ENCODE data around the gene L2HGDH.

L2HGDH gene

GRCh38 chr14:50285861-50286260 is 26.2 kb downstream of the L2HGDH start:
- no peak for DNase-seq

- DNase-seq = no peak
Observed at GRCh38 chr14:50272498-50272897, 39.5 kb downstream of the L2HGDH start.

GRCh38 chr14:50270932-50271331 is 41.1 kb downstream of the L2HGDH start:
- DNase-seq = no peak

GRCh38 chr14:50265029-50265428 is 47.0 kb downstream of the L2HGDH start:
- DNase-seq = no peak

GRCh38 chr14:50263321-50263720 is 48.7 kb downstream of the L2HGDH start:
- no peak for DNase-seq

GRCh38 chr14:50262865-50263264 is 49.2 kb downstream of the L2HGDH start:
- no peak for DNase-seq

DNA sequence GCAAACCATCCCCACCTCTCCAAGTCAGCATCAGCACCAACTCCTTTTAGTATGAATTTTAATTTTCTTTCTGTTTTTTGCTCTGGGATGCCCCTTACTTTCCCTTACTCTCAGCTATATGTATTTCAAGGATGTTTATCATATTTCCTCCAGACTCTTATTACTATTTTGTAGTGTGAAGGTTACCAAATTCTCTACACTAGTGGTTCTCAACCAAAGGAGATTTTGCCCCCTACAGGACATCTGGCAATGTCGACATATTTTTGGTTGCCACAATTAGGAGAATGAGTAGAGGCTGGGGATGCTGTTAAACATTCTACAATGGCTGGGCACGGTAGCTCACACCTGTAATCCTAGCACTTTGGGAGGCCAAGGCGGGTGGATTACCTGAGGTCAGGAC is 51.5 kb downstream of the L2HGDH start:
- no peak for DNase-seq

- no peak for DNase-seq
Observed at GRCh38 chr14:50260072-50260471, 52.0 kb downstream of the L2HGDH start.

- no peak for DNase-seq
Observed at GRCh38 chr14:50257732-50258131, 54.3 kb downstream of the L2HGDH start.

GRCh38 chr14:50254248-50254647 is 57.8 kb downstream of the L2HGDH start:
- no peak for DNase-seq

DNA sequence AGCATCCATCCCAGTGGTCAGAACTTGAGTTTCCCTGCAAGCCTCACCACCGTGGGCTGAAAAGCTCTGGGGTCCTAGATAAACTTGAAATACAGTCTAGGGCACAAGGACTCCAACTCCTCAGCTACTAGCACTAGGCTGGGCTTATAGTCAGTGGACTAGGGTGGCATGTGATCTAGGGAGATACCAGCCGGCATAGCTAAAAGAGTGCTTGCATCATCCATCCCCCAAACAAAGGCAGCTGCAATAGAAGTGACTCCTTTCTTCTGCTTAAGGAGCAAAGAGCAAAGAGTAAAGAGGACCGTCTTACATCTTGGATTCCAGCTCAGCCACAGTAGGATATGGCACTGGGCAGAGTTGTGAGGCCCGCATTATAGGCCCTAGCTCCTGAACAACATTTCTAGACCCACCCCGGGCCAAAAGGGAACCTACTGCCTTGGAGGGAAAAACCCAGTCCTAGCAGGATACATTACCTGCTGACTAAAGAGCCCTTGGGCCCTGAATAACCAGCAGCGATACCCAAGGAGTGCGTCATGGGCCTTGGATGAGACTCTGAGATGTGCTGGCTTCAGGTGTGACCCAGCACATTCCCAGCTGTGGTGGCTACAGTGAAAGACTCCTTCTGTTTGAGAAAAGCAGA is 62.8 kb downstream of the L2HGDH start:
- no peak for DNase-seq

DNA sequence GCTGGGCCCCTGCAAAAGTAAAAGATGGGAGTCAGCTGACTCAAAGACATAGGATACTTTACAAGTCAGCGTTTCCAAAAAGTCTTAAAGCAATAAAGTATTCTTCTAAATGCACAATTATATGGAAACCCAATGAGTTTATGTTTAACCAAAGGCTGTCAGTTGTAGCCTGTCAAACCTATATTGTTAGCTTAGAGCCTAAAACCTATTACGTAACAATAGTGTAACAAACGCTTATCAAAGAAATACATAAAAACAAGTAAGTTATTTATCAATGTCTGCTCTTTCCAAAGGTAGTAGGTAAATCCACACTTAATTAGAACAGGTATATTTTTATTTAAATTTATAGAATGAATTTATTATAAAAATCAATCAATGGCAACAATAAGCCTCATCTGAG is 64.8 kb downstream of the L2HGDH start:
- DNase-seq = no peak

DNA sequence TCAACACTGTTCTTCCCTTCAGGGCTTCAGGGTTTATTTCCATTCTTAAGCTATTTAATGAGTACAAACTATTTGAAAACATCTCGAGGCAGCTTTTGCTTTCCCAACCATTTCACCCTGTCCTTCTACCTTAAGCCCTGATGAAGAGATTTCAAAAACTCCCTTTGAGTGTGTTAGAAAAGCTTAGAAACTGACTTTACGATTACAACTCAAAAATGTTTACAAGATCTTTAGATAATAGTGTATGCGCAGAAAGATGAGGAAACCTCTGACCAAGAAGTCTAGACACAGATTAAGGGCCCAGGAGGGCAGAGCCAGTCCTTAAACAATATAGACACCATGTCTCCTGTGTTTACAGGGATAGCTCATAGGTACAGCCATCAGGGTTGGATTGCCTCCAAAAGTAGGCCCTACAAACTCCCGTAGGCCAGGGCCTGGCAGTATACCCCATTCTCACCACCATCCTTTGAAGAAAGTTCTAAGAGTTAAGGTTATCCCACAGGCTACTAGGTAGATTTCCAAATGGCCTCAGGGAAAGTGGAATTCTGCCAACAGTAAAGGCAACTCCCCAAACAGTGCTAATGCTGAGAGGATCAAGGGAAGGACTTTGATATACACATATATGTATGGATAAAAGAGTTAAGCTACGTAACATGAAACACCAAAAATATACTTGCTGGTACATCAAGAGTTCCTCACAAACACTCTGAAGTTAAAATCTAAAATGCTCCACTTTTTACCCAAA is 69.3 kb downstream of the L2HGDH start:
- DNase-seq = no peak

DNA sequence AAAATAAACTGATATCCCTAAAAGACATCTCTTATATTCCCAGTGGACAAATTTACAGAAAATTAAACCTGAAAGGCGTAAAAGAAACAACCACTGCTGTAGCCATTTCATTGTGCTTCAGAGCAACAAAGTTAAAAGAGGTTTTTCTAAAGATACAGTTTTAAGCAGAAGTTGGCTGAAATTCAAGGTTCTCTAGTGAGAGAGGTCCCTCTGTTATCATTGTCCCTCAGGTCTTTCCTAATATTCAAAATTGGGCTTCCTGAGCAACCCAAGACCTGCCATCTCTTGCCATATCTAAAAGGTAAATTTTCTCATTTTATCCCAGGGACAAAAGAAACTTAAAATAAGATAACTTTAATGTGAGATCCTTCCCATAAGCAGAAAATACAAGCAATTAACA is 69.9 kb downstream of the L2HGDH start:
- DNase-seq = no peak

DNA sequence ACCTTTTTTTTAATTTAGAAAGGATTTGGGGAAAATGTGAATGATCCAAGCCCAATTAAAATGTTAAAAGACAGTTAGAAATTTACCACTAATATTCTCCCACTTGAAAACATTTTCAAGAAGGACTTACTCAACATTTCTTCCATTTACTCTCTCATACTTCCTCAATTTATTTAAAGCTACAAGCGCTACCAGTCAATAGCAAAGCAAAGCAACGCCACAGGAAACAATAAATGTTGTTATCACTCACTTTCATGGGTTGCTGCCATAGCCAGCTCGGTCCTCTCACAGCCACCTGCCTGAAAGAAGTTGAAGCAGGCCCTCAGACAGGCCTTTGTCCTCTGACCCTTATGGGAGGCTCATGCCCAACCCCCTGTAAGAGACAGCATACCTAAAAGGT is 74.6 kb downstream of the L2HGDH start:
- peak; percentile 65 for DNase-seq

DNA sequence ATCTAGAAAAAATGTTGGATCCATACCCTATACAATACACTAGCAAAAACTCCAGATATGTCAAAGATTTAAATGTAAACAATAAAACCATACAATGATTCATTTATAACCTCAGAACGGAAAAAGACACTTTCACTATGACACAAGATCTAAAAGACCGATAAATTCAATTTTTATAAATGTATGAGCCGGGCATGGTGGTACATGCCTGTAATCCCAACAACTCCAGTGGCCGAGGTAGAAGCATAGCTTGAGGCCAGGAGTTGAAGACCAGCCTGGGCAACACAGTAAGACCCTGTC is 78.1 kb downstream of the L2HGDH start:
- no peak for DNase-seq

DNA sequence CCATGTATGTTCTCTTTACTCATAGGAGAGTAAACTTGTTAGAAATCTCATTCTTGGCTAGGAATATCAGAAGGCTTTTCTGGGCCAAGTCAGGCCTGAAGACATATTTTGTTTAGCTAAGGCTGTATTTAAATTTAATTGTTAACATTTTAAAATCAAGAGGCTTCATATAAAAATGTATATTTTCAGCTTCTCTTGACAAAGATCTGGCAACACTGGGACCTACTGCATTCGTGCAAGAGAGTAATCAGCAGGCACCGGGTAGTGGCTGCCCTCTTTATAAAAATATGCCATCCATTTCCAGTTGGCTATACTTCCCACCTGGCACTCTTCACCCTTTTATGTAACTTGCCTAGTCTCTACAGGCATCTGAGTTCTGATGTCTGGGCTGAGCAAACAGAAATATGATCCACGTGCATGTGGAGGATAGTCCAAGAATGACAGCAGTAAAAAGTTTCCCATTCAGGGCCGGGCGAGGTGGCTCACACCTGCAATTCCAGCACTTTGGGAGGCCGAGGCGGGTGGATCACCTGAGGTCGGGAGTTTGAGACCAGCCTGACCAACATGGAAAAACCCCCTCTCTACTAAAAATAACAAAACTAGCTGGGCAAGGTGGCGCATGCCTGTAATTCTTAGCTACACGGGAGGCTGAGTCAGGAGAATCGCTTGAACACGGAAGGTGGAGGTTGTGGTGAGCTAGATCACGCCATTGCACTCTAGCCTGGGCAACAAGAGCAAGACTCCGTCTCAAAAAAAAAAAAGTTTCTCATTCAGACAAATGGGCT is 78.7 kb downstream of the L2HGDH start:
- peak; percentile 77 for DNase-seq

- no peak for DNase-seq
Observed at GRCh38 chr14:50232276-50232642, 79.8 kb downstream of the L2HGDH start.

- peak; percentile 83 for DNase-seq
Observed at GRCh38 chr14:50231475-50232275, 80.4 kb downstream of the L2HGDH start, which contains the start of gene SOS2. TSS of gene SOS2 (minus strand) at chr14:50231578. CDS start at chr14:50231283, 295 bp downstream.

- no peak for DNase-seq
Observed at GRCh38 chr14:50230701-50231474, 81.1 kb downstream of the L2HGDH start.

DNA sequence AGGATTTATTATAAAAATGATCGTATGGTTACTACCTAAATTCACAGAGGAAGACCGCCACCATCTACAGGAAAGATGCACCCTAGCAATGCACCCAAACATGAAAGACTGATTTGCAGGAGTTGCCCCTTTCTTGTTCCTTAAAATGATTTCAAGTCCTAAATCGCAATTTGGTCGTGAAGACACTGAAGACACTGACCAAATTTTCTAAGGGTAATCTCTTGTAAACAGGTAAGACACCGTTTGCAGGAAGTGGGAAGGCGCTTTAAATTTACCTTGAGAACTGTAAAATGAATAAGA is 81.7 kb downstream of the L2HGDH start:
- no peak for DNase-seq

- DNase-seq = no peak
Observed at GRCh38 chr14:50229681-50230080, 82.3 kb downstream of the L2HGDH start.

DNA sequence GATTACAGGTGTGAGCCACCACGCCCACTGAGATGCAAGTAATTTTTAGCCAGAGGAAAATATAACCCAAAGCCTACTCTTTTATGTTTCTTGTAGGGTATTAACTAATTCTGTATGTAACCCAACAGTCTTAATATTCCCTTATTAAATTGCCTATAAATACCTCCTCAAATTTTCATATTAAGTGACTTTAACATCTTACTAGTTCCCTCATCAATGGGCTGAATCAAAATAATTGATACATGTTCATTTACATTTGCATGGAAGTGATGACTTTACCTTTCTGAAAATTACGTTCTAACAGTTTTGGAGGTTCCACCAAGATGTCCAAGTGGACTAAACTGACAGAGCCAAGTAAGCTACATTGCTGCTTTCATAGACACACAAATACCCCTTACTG is 83.7 kb downstream of the L2HGDH start:
- no peak for DNase-seq
